GM18517 (cell line): Measurements from ENCODE around the gene LRTM2.
"Not testable (repeated sequence)": the region's sequence is repeated elsewhere in the genome, so short reads cannot be mapped to it uniquely, and the experiment has no call there.

Experiments used
- ATAC-seq: cut with Tn5 transposase; IDR thresholded peaks from one replicate; pipeline ENCODE4 v1.9.1; 2021; ENCODE audit warnings: mild to moderate bottlenecking, moderate library complexity; ENCODE audit not compliant: unreplicated experiment

Gene LRTM2

GRCh38 chr12:1811281-1811947 is 9.0 kb upstream of the LRTM2 start:
- no peak for ATAC-seq

GRCh38 chr12:1811948-1812291 is 8.4 kb upstream of the LRTM2 start:
- ATAC-seq = no peak

GRCh38 chr12:1812650-1813302 is 7.6 kb upstream of the LRTM2 start:
- ATAC-seq = no peak

GRCh38 chr12:1814266-1814665 is 6.1 kb upstream of the LRTM2 start:
- no peak for ATAC-seq

- ATAC-seq = no peak
Observed at GRCh38 chr12:1815108-1815507, 5.3 kb upstream of the LRTM2 start.

GRCh38 chr12:1815814-1816729 is 4.3 kb upstream of the LRTM2 start:
- no peak for ATAC-seq

- no peak for ATAC-seq
Observed at GRCh38 chr12:1816730-1817348, 3.5 kb upstream of the LRTM2 start.

- ATAC-seq = not testable (repeated sequence)
Observed at GRCh38 chr12:1817928-1818327, 2.4 kb upstream of the LRTM2 start.

- ATAC-seq = no peak
Observed at GRCh38 chr12:1819050-1819449, 1.3 kb upstream of the LRTM2 start.

- no peak for ATAC-seq
Observed at GRCh38 chr12:1819571-1819970, 794 bp upstream of the LRTM2 start.

- ATAC-seq = no peak
Observed at GRCh38 chr12:1820896-1821291, 529 bp downstream of the LRTM2 start.

- ATAC-seq = no peak
Observed at GRCh38 chr12:1821805-1822204, 1.4 kb downstream of the LRTM2 start.

GRCh38 chr12:1822699-1823098 is 2.3 kb downstream of the LRTM2 start:
- no peak for ATAC-seq

GRCh38 chr12:1823237-1823636 is 2.9 kb downstream of the LRTM2 start:
- ATAC-seq = no peak

GRCh38 chr12:1825382-1826102 is 5.2 kb downstream of the LRTM2 start:
- no peak for ATAC-seq

- ATAC-seq = no peak
Observed at GRCh38 chr12:1826401-1826800, 6.0 kb downstream of the LRTM2 start.

GRCh38 chr12:1826867-1827705 is 6.7 kb downstream of the LRTM2 start:
- no peak for ATAC-seq

GRCh38 chr12:1827826-1828805 is 7.8 kb downstream of the LRTM2 start:
- ATAC-seq = no peak

- ATAC-seq = no peak
Observed at GRCh38 chr12:1828856-1829255, 8.5 kb downstream of the LRTM2 start.
